ENCODE data around the gene CIDEC. TPM values are rescaled to one million over a fixed set of nuclear protein-coding genes. Genes with fewer than 3 reads are reported as not detected.

Gene CIDEC
- total and polyA plus RNA-seq, 2 of the 13 experiments (the other 11 are each of a cell fraction or from before 2014, with no cell fraction given), result 2.5 to 10.4 TPM

GRCh38 chr3:9864200-9864927, 15.7 kb downstream of the CIDEC start (continued):
- TF ChIP-seq DR1 (CRISPR knock-in tag; IDR thresholded peaks at IDR 0.05) (peak; percentile 46; the same call in 1 of the 2 replicates), HNRNPK (IDR thresholded peaks at IDR 0.05; ENCODE audit: low read depth, low read length, poor library complexity, severe bottlenecking) (no peak), RBM22 (optimal IDR thresholded peaks at IDR 0.05; ENCODE audit: low read length) (no peak), BRD4 (CRISPR knock-in tag; IDR thresholded peaks at IDR 0.05) (peak; percentile 43; the same call in 1 of the 2 replicates), ATF2 (CRISPR knock-in tag; IDR thresholded peaks at IDR 0.05) (no peak), MEIS2 (CRISPR knock-in tag; IDR thresholded peaks at IDR 0.05) (no peak), ZNF224 (CRISPR knock-in tag; IDR thresholded peaks at IDR 0.05) (no peak), GFI1 (CRISPR knock-in tag; IDR thresholded peaks at IDR 0.05; ENCODE audit: borderline replicate concordance) (0 out of 2 replicates have a peak, but pooled peaks have one; percentile 20), ZFX (CRISPR knock-in tag; IDR thresholded peaks at IDR 0.05; ENCODE audit: low read depth) (peak; percentile 91), ZNF773 (CRISPR knock-in tag; IDR thresholded peaks at IDR 0.05; ENCODE audit: borderline replicate concordance) (no peak), ZNF326 (CRISPR knock-in tag; IDR thresholded peaks at IDR 0.05; ENCODE audit: borderline replicate concordance) (no peak), TSC22D2 (CRISPR knock-in tag; IDR thresholded peaks at IDR 0.05; ENCODE audit: borderline replicate concordance) (no peak; the same call in 1 of the 2 replicates), TCF7 (IDR thresholded peaks at IDR 0.05; ENCODE audit: low read depth) (no peak), YEATS4 (CRISPR knock-in tag; IDR thresholded peaks at IDR 0.05; ENCODE audit: borderline replicate concordance) (peak; percentile 50; the same call in 1 of the 2 replicates), ARNTL (CRISPR knock-in tag; IDR thresholded peaks at IDR 0.05) (no peak), SNAPC2 (CRISPR knock-in tag; IDR thresholded peaks at IDR 0.05) (0 out of 2 replicates have a peak, but pooled peaks have one; percentile 28), ZNF335 (CRISPR knock-in tag; IDR thresholded peaks at IDR 0.05) (no peak), UBTF (CRISPR knock-in tag; IDR thresholded peaks at IDR 0.05) (peak; percentile 51), THAP7 (CRISPR knock-in tag; IDR thresholded peaks at IDR 0.05) (no peak), KLF16 (CRISPR knock-in tag; IDR thresholded peaks at IDR 0.05) (no peak), ZNF776 (CRISPR knock-in tag; IDR thresholded peaks at IDR 0.05) (no peak), ZNF329 (CRISPR knock-in tag; IDR thresholded peaks at IDR 0.05; ENCODE audit: low read depth) (no peak), ZFY (CRISPR knock-in tag; IDR thresholded peaks at IDR 0.05) (peak; percentile 78)
- TF ChIP-seq, protein P1, sequence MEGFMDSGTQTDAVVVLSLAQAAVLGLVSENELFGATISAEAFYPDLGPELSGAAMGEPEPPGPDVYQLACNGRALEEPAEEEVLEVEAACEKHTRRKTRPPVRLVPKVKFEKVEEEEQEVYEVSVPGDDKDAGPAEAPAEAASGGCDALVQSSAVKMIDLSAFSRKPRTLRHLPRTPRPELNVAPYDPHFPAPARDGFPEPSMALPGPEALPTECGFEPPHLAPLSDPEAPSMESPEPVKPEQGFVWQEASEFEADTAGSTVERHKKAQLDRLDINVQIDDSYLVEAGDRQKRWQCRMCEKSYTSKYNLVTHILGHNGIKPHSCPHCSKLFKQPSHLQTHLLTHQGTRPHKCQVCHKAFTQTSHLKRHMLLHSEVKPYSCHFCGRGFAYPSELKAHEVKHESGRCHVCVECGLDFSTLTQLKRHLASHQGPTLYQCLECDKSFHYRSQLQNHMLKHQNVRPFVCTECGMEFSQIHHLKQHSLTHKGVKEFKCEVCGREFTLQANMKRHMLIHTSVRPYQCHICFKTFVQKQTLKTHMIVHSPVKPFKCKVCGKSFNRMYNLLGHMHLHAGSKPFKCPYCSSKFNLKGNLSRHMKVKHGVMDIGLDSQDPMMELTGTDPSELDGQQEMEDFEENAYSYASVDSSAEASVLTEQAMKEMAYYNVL (CRISPR knock-in tag; IDR thresholded peaks at IDR 0.05; ENCODE audit: borderline replicate concordance), result 0 out of 2 replicates have a peak, but pooled peaks have one; percentile 14

Data from HepG2 (cell line).